SU-DHL-6 (cell line): ENCODE results near the gene DDX42.

Source experiments
- EZH2phosphoT487 ChIP-seq: fragments of 200-600 bp; sonication (generic), shearing (Covaris generic); conservative IDR thresholded peaks from 2 replicates; pipeline ENCODE4 v1.6.1; 2018; ENCODE audit warnings: mild to moderate bottlenecking, antibody characterized with exemption, low read length, moderate library complexity, mixed read lengths
- TF ChIP-seq, protein P1 (sequence below): fragments of 200-600 bp; sonication (generic); IDR thresholded peaks from one replicate; pipeline ENCODE4 v1.5.1; 2017; ENCODE audit warnings: antibody characterized with exemption, mild to moderate bottlenecking, low read length, moderate library complexity; ENCODE audit not compliant: insufficient read depth, poor library complexity, severe bottlenecking

DNA sequence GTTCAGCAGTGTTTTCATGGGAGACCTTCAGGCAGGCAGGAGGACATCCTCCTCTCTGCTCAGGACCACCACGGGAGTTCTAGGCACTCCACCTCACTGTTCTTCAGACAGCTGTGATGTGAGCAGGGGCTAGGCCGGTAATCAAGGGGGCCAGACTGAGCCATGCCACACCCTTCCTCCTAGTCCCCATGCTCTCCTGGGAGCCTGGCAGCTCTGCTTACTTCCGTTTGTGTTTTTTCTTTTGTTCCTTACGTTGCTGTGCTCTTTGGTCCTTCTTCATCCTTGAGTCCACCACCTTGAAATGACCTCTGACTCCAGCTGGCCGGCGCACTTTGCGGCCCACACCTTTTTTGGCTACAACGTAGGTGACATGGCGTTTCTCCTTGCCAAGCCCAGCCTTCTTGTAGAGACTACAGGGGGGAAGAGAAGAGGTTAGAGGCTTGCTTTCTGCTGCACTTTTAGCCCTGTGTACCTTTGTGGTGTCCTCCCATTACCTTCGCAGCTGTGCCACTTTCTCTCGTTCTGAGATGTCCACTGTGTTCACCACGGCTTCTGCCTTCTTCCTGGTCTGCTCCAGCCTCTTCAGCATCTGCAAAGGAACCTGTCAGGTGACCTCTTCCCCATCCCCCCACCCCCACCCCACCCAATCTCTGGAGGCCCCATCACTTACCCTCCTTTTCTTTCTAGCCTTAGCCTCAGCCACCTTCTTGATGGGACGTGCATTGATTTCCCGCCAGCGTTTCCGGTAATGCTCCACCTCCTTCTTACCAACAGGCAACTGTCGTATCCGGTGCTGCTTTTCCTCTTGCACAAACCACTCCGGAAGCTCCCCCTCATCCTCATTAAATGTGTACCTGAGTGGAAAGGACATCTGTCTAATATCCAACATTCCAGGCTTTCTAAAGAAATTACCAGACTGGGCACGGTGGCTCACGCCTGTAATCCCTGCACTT lies 45.9 kb downstream of the DDX42 start:
- TF ChIP-seq, protein P1, sequence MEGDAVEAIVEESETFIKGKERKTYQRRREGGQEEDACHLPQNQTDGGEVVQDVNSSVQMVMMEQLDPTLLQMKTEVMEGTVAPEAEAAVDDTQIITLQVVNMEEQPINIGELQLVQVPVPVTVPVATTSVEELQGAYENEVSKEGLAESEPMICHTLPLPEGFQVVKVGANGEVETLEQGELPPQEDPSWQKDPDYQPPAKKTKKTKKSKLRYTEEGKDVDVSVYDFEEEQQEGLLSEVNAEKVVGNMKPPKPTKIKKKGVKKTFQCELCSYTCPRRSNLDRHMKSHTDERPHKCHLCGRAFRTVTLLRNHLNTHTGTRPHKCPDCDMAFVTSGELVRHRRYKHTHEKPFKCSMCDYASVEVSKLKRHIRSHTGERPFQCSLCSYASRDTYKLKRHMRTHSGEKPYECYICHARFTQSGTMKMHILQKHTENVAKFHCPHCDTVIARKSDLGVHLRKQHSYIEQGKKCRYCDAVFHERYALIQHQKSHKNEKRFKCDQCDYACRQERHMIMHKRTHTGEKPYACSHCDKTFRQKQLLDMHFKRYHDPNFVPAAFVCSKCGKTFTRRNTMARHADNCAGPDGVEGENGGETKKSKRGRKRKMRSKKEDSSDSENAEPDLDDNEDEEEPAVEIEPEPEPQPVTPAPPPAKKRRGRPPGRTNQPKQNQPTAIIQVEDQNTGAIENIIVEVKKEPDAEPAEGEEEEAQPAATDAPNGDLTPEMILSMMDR = no peak
- no peak for TF ChIP-seq EZH2phosphoT487
